Sigmoid colon (tissue), 7 donors: Measurements from ENCODE around the gene PTCH1. TPM values are rescaled to one million over a fixed set of nuclear protein-coding genes. Genes with fewer than 3 reads are reported as not detected.

Experiments
- DNase-seq: peaks from one replicate; pipeline ENCODE4 v3.0.0-alpha.2; 2019
- H3K27ac ChIP-seq, 4 donors: fragments of 200-600 bp; sonication (generic); one replicate each; pipeline ENCODE4 v1.5.1; 2016 to 2019; ENCODE audit warnings: mild to moderate bottlenecking in 1 of 4
- H3K27me3 ChIP-seq, 3 donors: fragments of 200-600 bp; sonication (generic); one replicate each; pipeline ENCODE4 v1.5.1; 2019; ENCODE audit warnings: mild to moderate bottlenecking in 1 of 3
- H3K36me3 ChIP-seq, 4 donors: fragments of 200-600 bp; sonication (generic); one replicate each; pipeline ENCODE4 v1.5.1; 2016 to 2019
- H3K4me1 ChIP-seq, 4 donors: fragments of 200-600 bp; sonication (generic); one replicate each; pipeline ENCODE4 v1.5.1; 2017 to 2019
- H3K4me3 ChIP-seq, 4 donors: fragments of 200-600 bp; sonication (generic); one replicate each; pipeline ENCODE4 v1.5.1; 2017 to 2019; ENCODE audit warnings: mild to moderate bottlenecking in 2 of 4, moderate library complexity in 1 of 4
- H3K9me3 ChIP-seq, 4 donors: fragments of 200-600 bp in 3 of 4; sonication (generic) in 3 of 4; one replicate each; pipeline versions ENCODE4 v1.5.1 to v1.6.1; 2013 to 2019
- EP300 ChIP-seq, 4 donors: sonication (generic); formaldehyde crosslinking; IDR thresholded peaks; one replicate each; pipeline ENCODE4 v1.6.1; 2017; ENCODE audit warnings: antibody characterized with exemption in 4 of 4
- POLR2A ChIP-seq, 2 donors: fragments of 450-650 bp; IDR thresholded peaks; one replicate each; pipeline ENCODE4 v1.6.1; 2016; ENCODE audit warnings: antibody characterized with exemption in 2 of 2, mild to moderate bottlenecking in 2 of 2, moderate library complexity in 2 of 2
- POLR2AphosphoS5 ChIP-seq, 4 donors: sonication (generic); formaldehyde crosslinking; IDR thresholded peaks; one replicate each; pipeline ENCODE4 v1.6.1; 2017; ENCODE audit warnings: antibody characterized with exemption in 4 of 4
- WGBS, 2 donors: extraction: QIAGEN DNeasy Blood & Tissue Kit; methylation state at CpG; one replicate each; pipeline ENCODE4 v1.1.7; 2013; 5-methylcytosine and 5-hydroxymethylcytosine counted together
- intact Hi-C: fragments of 100-400 bp; cut with DNase I; formaldehyde crosslinking; loops from one replicate; pipeline ENCODE4 v1.15.1; 2023
- polyA plus RNA-seq, 3 donors: library from polyadenylated mRNA; stranded (reverse); fragments of 200-250 nt; gene quantifications; one replicate each; pipeline ENCODE4 v1.2.3, GENCODE V29; 2013
- total RNA-seq, 4 donors: library from RNA; depleted of rRNA; stranded (reverse); fragments of >200 nt; gene quantifications; one replicate each; pipeline ENCODE4 v1.1.0, GENCODE V29; 2016
- TF ChIP-seq, protein P1 (sequence below), 4 experiments: fragments of 450-650 bp in 3 of 4; fragments of 200-600 bp in 1 of 4; IDR thresholded peaks; one replicate each; pipeline ENCODE4 v1.5.1; 2016 to 2019; ENCODE audit warnings: antibody characterized with exemption in 4 of 4, mild to moderate bottlenecking in 3 of 4, moderate library complexity in 2 of 4
- donor health status: healthy with polysubstance abuse.
- donor health status: Bipolar disorder and iron deficiency.
- donor health status: healthy.

PTCH1 gene
- total and polyA plus RNA-seq, 7 donors, result 2.3 to 10.7 (median 7.2) TPM

DNA sequence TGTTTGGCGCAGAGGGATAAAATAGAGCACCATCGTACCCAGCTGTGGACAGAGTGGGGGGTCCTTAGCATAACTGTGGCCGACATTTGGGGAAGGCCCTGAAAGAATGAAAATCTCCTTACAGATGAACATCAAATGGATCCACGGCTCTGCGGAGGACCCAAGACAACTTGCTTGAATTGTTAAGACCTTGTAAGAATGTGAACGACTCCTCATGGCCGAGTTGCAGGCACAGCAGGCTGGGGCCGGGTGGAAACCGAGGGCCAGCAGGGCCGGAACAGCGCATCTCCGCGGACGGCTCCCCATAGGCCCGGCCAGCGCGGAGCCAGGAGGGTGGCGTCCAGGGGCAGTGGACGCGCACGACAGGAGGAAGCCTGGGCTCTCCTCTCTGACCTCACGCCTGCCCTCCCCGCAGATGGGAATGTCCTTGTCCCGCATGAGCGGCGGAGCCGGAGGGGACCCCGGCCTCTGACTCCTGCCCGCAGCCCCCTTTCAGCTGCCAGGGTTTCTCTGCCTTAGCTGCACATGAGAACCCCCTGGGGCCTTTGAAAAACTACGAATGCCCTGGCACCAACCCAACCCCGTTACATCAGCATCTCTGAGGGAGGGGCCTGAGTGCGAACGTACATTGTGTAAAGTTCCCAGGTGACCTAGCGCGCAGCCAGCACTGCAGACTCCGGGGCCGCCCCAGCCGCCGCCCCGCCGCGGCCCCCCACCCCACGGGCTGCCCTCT, 36.2 kb upstream of the PTCH1 start:
- TF ChIP-seq POLR2AphosphoS5 (IDR thresholded peaks at IDR 0.05) (no peak), POLR2A (IDR thresholded peaks at IDR 0.05) (no peak), EP300 (IDR thresholded peaks at IDR 0.05) (no peak)
- TF ChIP-seq, protein P1, sequence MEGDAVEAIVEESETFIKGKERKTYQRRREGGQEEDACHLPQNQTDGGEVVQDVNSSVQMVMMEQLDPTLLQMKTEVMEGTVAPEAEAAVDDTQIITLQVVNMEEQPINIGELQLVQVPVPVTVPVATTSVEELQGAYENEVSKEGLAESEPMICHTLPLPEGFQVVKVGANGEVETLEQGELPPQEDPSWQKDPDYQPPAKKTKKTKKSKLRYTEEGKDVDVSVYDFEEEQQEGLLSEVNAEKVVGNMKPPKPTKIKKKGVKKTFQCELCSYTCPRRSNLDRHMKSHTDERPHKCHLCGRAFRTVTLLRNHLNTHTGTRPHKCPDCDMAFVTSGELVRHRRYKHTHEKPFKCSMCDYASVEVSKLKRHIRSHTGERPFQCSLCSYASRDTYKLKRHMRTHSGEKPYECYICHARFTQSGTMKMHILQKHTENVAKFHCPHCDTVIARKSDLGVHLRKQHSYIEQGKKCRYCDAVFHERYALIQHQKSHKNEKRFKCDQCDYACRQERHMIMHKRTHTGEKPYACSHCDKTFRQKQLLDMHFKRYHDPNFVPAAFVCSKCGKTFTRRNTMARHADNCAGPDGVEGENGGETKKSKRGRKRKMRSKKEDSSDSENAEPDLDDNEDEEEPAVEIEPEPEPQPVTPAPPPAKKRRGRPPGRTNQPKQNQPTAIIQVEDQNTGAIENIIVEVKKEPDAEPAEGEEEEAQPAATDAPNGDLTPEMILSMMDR (IDR thresholded peaks at IDR 0.05), result no peak
- DNase-seq, result no peak
- Histone ChIP-seq H3K27ac (no peak overlapping the region), H3K4me1 (no peaks in the 10 kb centered on the region), H3K4me3 (peak overlapping the region in 1 of 4 donors; percentile 27), H3K9me3 (no peaks in the 10 kb centered on the region), H3K36me3 (no peaks in the 10 kb centered on the region), H3K27me3 (peaks cover 0 to 30% (median 0%) of the 10 kb centered on the region in 3 donors)
- intact Hi-C loops, result no loop called here
- WGBS, 2 donors, result 41 to 72% methylated on average over 43 of the region's 43 CpGs

DNA sequence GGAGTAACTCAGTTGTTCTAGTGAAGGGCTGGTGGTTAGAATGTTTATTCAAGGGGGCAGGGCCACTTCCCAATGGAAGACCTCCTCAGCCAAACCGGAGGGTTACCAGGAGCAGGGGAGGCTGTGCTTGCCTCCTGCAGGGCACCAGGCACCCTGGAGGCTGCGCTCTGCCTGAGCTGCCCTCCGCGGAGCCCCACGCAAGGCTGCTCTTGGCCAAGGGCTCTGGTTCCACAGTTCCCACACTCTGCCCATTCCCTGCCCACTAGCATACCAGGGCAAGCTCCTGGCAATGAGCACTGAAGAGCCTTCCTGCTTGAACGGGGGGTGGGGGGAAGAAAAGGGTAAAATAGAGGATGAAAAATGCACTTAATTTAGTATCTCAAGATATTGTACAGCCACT, 35.5 kb upstream of the PTCH1 start:
- Histone ChIP-seq H3K4me3 (no peak overlapping the region), H3K27me3 (peaks cover 0 to 30% (median 0%) of the 10 kb centered on the region in 3 donors), H3K36me3 (no peaks in the 10 kb centered on the region), H3K9me3 (no peaks in the 10 kb centered on the region), H3K27ac (no peak overlapping the region), H3K4me1 (no peaks in the 10 kb centered on the region)
- WGBS, 2 donors, result 88 to 90% methylated on average over 6 of the region's 6 CpGs
- TF ChIP-seq POLR2A (IDR thresholded peaks at IDR 0.05), result no peak
- TF ChIP-seq, protein P1 (IDR thresholded peaks at IDR 0.05), result no peak
- intact Hi-C loops, result no loop called here
- no peak for DNase-seq

DNA sequence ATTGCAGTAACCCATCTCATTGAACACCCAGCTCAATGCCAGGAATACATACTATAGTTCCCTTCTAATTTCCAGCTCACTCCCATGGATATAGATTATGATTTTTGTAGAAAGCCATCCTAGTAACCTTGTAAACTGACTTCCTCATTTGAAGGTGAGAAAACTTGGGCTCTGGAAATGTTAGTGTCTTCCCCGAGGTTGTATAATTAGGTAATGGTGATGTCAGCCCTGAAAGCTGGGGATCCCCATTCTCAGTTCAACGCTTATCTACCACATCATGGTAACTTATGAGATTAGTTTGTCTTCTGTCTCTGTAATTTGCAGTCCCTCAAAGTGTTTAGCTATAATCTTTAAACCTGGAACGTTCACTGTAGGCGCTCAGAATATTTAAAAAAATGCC, 34.6 kb upstream of the PTCH1 start:
- Histone ChIP-seq H3K9me3 (no peaks in the 10 kb centered on the region), H3K4me3 (no peak overlapping the region), H3K4me1 (no peaks in the 10 kb centered on the region), H3K27me3 (peaks cover 0 to 30% (median 0%) of the 10 kb centered on the region in 3 donors), H3K36me3 (no peaks in the 10 kb centered on the region), H3K27ac (no peak overlapping the region)
- TF ChIP-seq EP300 (IDR thresholded peaks at IDR 0.05), result no peak
- TF ChIP-seq POLR2A (IDR thresholded peaks at IDR 0.05), result no peak
- TF ChIP-seq POLR2AphosphoS5 (IDR thresholded peaks at IDR 0.05), result no peak
- TF ChIP-seq, protein P1 (IDR thresholded peaks at IDR 0.05), result no peak
- 80 to 81% methylated on average over 4 of the region's 4 CpGs for WGBS, 2 donors
- DNase-seq, result no peak
- intact Hi-C loops, result no loop called here

DNA sequence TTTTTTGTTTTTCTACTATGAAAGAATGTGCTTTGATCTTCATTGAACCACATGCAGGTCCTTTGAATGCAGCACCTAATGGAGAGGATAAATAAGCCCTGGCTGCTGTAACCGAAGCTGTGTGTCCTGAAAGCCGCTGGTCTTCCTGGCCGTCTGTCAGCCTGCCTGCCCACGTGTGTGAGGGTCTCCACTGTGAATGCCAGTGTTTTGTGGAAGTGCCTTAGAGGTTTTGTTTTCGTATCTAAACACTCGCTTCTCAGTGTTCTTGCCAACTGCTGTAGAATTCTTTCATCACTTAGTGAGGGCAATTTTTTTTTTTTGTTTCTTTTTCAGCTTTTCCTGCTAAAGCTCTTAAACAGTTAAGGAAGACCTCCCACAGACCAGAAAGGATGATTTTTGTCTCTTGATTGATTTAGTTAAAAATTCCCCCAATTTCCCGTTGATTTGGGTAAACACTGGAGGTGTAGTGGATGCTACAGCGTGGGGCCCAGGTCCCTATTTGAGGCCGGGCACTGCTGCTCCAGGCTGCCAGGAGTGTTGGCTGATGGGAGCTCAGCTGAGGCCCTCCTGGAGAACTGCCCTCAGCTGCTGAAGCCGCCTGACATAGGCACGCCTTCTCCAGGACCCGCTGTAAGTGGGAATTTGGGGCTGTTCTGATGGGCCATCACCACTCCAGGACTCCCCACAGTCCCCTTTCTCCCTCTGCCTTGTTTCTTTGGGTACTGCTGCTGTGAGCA, 29.2 kb upstream of the PTCH1 start:
- TF ChIP-seq, protein P1 (IDR thresholded peaks at IDR 0.05), result no peak
- no peak for TF ChIP-seq EP300 (IDR thresholded peaks at IDR 0.05)
- no peak for TF ChIP-seq POLR2AphosphoS5 (IDR thresholded peaks at IDR 0.05)
- TF ChIP-seq POLR2A (IDR thresholded peaks at IDR 0.05), result no peak
- H3K9me3 ChIP-seq, result no peaks in the 10 kb centered on the region
- H3K27me3 ChIP-seq, result no peaks in the 10 kb centered on the region
- no peaks in the 10 kb centered on the region for H3K4me1 ChIP-seq
- WGBS, 2 donors, result 78 to 86% methylated on average over 12 of the region's 12 CpGs
- H3K27ac ChIP-seq, result no peak overlapping the region
- intact Hi-C loops, result no loop called here
- DNase-seq, result no peak
- no peaks in the 10 kb centered on the region for H3K36me3 ChIP-seq
- H3K4me3 ChIP-seq, result no peak overlapping the region
